ENCODE measurements around the gene CPXM1.
A peak's percentile ranks its signal among the peaks of the same experiment; 100 is the strongest.

CPXM1 gene

GRCh38 chr20:2829376-2829775 is 28.9 kb upstream of the CPXM1 start:
- Mint-ChIP-seq H3K4me3 (no peak overlapping the region), H3K27me3 (ENCODE audit: low read depth, poor library complexity) (peaks cover 45% of the 10 kb centered on the region), H3K4me1 (peaks cover 16% of the 10 kb centered on the region), H3K9me3 (peaks cover 8% of the 10 kb centered on the region), H3K36me3 (ENCODE audit: low read depth) (peaks cover 5% of the 10 kb centered on the region), H3K27ac (no peak overlapping the region)
- no peak for DNase-seq
- no peak for TF ChIP-seq CTCF (IDR thresholded peaks at IDR 0.05)

- Mint-ChIP-seq H3K27ac (no peak overlapping the region), H3K9me3 (peaks cover 8% of the 10 kb centered on the region), H3K4me3 (no peak overlapping the region), H3K27me3 (ENCODE audit: low read depth, poor library complexity) (peaks cover 51% of the 10 kb centered on the region), H3K4me1 (peaks cover 22% of the 10 kb centered on the region), H3K36me3 (ENCODE audit: low read depth) (no peaks in the 10 kb centered on the region)
- no peak for DNase-seq
- TF ChIP-seq CTCF (IDR thresholded peaks at IDR 0.05), result no peak
Observed at GRCh38 chr20:2826655-2827054, 26.2 kb upstream of the CPXM1 start.

GRCh38 chr20:2825761-2826160 is 25.3 kb upstream of the CPXM1 start:
- peaks cover 56% of the 10 kb centered on the region for H3K27me3 Mint-ChIP-seq (ENCODE audit: low read depth, poor library complexity)

GRCh38 chr20:2822073-2822472 is 21.6 kb upstream of the CPXM1 start:
- TF ChIP-seq CTCF (IDR thresholded peaks at IDR 0.05), result no peak
- H3K27me3 Mint-ChIP-seq (ENCODE audit: low read depth, poor library complexity), result peaks cover 42% of the 10 kb centered on the region

More at GRCh38 chr20:2825761-2826160, 25.3 kb upstream of the CPXM1 start:
- DNase-seq, result no peak
- Mint-ChIP-seq H3K36me3 (ENCODE audit: low read depth) (no peaks in the 10 kb centered on the region), H3K4me1 (peaks cover 25% of the 10 kb centered on the region), H3K9me3 (peaks cover 8% of the 10 kb centered on the region), H3K4me3 (peak overlapping the region; percentile 72), H3K27ac (no peak overlapping the region)
- no peak for TF ChIP-seq CTCF (IDR thresholded peaks at IDR 0.05)

GRCh38 chr20:2820896-2821869 is 20.8 kb upstream of the CPXM1 start:
- Mint-ChIP-seq H3K36me3 (ENCODE audit: low read depth) (no peaks in the 10 kb centered on the region), H3K27me3 (ENCODE audit: low read depth, poor library complexity) (peaks cover 36% of the 10 kb centered on the region), H3K9me3 (no peaks in the 10 kb centered on the region), H3K4me1 (peaks cover 33% of the 10 kb centered on the region), H3K27ac (no peak overlapping the region), H3K4me3 (peak overlapping the region; percentile 51)
- DNase-seq, result peak; percentile 54
- TF ChIP-seq CTCF (IDR thresholded peaks at IDR 0.05), result no peak

More at GRCh38 chr20:2822073-2822472, 21.6 kb upstream of the CPXM1 start:
- H3K27ac Mint-ChIP-seq, result no peak overlapping the region
- H3K4me1 Mint-ChIP-seq, result peaks cover 42% of the 10 kb centered on the region
- peak overlapping the region; percentile 51 for H3K4me3 Mint-ChIP-seq
- DNase-seq, result no peak
- no peaks in the 10 kb centered on the region for H3K9me3 Mint-ChIP-seq
- H3K36me3 Mint-ChIP-seq (ENCODE audit: low read depth), result no peaks in the 10 kb centered on the region

All from nephron progenitor cell (in vitro differentiated cells).